Astrocyte (in vitro differentiated cells and primary cell): ENCODE data around the gene SZRD1. TPM values are rescaled to one million over a fixed set of nuclear protein-coding genes. Genes with fewer than 3 reads are reported as not detected.

Experiments
- DNase-seq: peaks from one replicate; pipeline ENCODE4 v3.0.0-alpha.2; 2010; ENCODE audit warnings: low read depth
- FAIRE-seq: peaks from 2 replicates; lab custom pipeline; 2011; peaks lifted over from hg19 to GRCh38; lab: Jason Lieb, UNC
- H2AFZ ChIP-seq: 2 replicates; pipeline ENCODE4 v1.6.0; 2012; ENCODE audit warnings: low read depth, low read length, inconsistent platforms
- H3K27ac ChIP-seq: 2 replicates; pipeline ENCODE4 v1.5.1; 2011; ENCODE audit warnings: low read depth, low read length, inconsistent platforms
- H3K27me3 ChIP-seq: 2 replicates; pipeline ENCODE4 v1.6.0; 2011; ENCODE audit warnings: low read length, inconsistent platforms; ENCODE audit not compliant: insufficient read depth
- H3K36me3 ChIP-seq: 2 replicates; pipeline ENCODE4 v1.5.1; 2011; ENCODE audit warnings: low read length, inconsistent platforms; ENCODE audit not compliant: insufficient read depth
- H3K4me1 ChIP-seq: 2 replicates; pipeline ENCODE4 v1.5.1; 2011; ENCODE audit warnings: low read length, inconsistent platforms; ENCODE audit not compliant: insufficient read depth
- H3K4me2 ChIP-seq: 2 replicates; pipeline ENCODE4 v1.6.0; 2012; ENCODE audit warnings: low read length, inconsistent platforms
- H3K4me3 ChIP-seq: 2 replicates; pipeline ENCODE4 v1.5.1; 2011; ENCODE audit warnings: low read depth, mild to moderate bottlenecking, low read length, inconsistent platforms; ENCODE audit not compliant: insufficient read depth
- H3K79me2 ChIP-seq: 2 replicates; pipeline ENCODE4 v1.6.0; 2012; ENCODE audit warnings: mild to moderate bottlenecking, low read length, inconsistent platforms; ENCODE audit not compliant: insufficient read depth
- H3K9ac ChIP-seq: 2 replicates; pipeline ENCODE4 v1.6.0; 2012; ENCODE audit warnings: mild to moderate bottlenecking, low read length, inconsistent platforms
- H3K9me3 ChIP-seq: 2 replicates; pipeline ENCODE4 v1.5.1; 2012; ENCODE audit warnings: low read depth, mild to moderate bottlenecking, low read length, inconsistent platforms; ENCODE audit not compliant: insufficient read depth
- H4K20me1 ChIP-seq: 2 replicates; pipeline ENCODE4 v1.6.0; 2012; ENCODE audit warnings: low read length, inconsistent platforms; ENCODE audit not compliant: insufficient read depth
- H3K27ac Mint-ChIP-seq: one replicate; pipeline ENCODE4 v1.8.0; 2021; ENCODE audit warnings: mild to moderate bottlenecking, mixed read lengths; ENCODE audit not compliant: unreplicated experiment
- H3K27me3 Mint-ChIP-seq: one replicate; pipeline ENCODE4 v1.8.0; 2021; ENCODE audit warnings: low read depth, mixed read lengths; ENCODE audit not compliant: unreplicated experiment
- H3K36me3 Mint-ChIP-seq: one replicate; pipeline ENCODE4 v1.8.0; 2021; ENCODE audit warnings: low read depth, mixed read lengths; ENCODE audit not compliant: unreplicated experiment
- H3K4me1 Mint-ChIP-seq: one replicate; pipeline ENCODE4 v1.8.0; 2021; ENCODE audit warnings: low read depth, mixed read lengths; ENCODE audit not compliant: unreplicated experiment
- H3K4me3 Mint-ChIP-seq: one replicate; pipeline ENCODE4 v1.8.0; 2021; ENCODE audit warnings: mild to moderate bottlenecking, moderate library complexity, mixed read lengths; ENCODE audit not compliant: unreplicated experiment
- H3K9me3 Mint-ChIP-seq: one replicate; pipeline ENCODE4 v1.8.0; 2021; ENCODE audit warnings: mild to moderate bottlenecking, mixed read lengths; ENCODE audit not compliant: unreplicated experiment
- EZH2 ChIP-seq: IDR thresholded peaks from 2 replicates; pipeline ENCODE4 v1.6.1; 2012; ENCODE audit warnings: mild to moderate bottlenecking, low read length, inconsistent platforms; ENCODE audit not compliant: insufficient read depth
- total RNA-seq: library from RNA; stranded (reverse); gene quantifications from 2 replicates; pipeline ENCODE4 v1.2.1, GENCODE V29; 2021
- TF ChIP-seq, protein P1 (sequence below): IDR thresholded peaks from 2 replicates; pipeline ENCODE4 v1.5.1; 2011; ENCODE audit warnings: low read depth, mild to moderate bottlenecking, inconsistent platforms, low read length, moderate library complexity; ENCODE audit not compliant: insufficient read depth

The SZRD1 gene
- total RNA-seq, 1 donor from 2014 or later: 165 TPM

GRCh38 chr1:16438924-16439323 is 71.9 kb downstream of the SZRD1 start:
- Histone ChIP-seq H3K27ac (no peak overlapping the region), H3K27me3 (no peaks in the 10 kb centered on the region), H3K79me2 (peaks cover 34% of the 10 kb centered on the region), H3K4me2 (no peak overlapping the region), H3K4me1 (no peaks in the 10 kb centered on the region), H2AFZ (no peak overlapping the region), H4K20me1 (peaks cover 19% of the 10 kb centered on the region), H3K9ac (no peak overlapping the region), H3K4me3 (no peak overlapping the region), H3K9me3 (no peaks in the 10 kb centered on the region), H3K36me3 (peaks cover 7% of the 10 kb centered on the region)
- H3K9me3 Mint-ChIP-seq: no peaks in the 10 kb centered on the region
- H3K27me3 Mint-ChIP-seq: peaks cover 2% of the 10 kb centered on the region
- FAIRE-seq: no peak
- no peak for TF ChIP-seq EZH2
- TF ChIP-seq, protein P1, sequence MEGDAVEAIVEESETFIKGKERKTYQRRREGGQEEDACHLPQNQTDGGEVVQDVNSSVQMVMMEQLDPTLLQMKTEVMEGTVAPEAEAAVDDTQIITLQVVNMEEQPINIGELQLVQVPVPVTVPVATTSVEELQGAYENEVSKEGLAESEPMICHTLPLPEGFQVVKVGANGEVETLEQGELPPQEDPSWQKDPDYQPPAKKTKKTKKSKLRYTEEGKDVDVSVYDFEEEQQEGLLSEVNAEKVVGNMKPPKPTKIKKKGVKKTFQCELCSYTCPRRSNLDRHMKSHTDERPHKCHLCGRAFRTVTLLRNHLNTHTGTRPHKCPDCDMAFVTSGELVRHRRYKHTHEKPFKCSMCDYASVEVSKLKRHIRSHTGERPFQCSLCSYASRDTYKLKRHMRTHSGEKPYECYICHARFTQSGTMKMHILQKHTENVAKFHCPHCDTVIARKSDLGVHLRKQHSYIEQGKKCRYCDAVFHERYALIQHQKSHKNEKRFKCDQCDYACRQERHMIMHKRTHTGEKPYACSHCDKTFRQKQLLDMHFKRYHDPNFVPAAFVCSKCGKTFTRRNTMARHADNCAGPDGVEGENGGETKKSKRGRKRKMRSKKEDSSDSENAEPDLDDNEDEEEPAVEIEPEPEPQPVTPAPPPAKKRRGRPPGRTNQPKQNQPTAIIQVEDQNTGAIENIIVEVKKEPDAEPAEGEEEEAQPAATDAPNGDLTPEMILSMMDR: no peak
- peaks cover 4% of the 10 kb centered on the region for H3K36me3 Mint-ChIP-seq
- no peak overlapping the region for H3K27ac Mint-ChIP-seq
- peaks cover 4% of the 10 kb centered on the region for H3K4me1 Mint-ChIP-seq
- no peak overlapping the region for H3K4me3 Mint-ChIP-seq
- no peak for DNase-seq

DNA sequence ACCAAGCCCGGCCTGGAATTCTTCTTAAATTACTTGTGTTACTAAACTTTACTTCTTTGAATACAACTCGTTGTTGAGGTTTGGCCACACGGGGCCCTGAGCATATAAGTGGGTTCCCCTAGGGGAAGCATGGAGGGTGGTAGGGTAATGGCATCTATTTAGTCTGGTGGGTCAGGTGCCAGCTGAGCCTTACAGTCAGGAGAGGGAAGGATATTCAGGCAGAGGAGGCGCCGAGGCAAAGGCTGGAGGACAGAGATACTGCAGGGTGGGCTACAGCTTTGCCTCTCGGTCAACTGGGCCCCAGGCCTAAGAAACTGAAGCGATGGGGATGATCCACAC is 73.1 kb downstream of the SZRD1 start:
- Histone ChIP-seq H3K4me1 (no peaks in the 10 kb centered on the region), H3K9me3 (no peaks in the 10 kb centered on the region), H3K4me3 (peak overlapping the region; percentile 96), H3K27ac (no peak overlapping the region), H3K36me3 (peaks cover 15% of the 10 kb centered on the region), H3K4me2 (peak overlapping the region; percentile 88), H2AFZ (peak overlapping the region; percentile 100), H4K20me1 (peaks cover 25% of the 10 kb centered on the region), H3K27me3 (no peaks in the 10 kb centered on the region), H3K9ac (peak overlapping the region; percentile 96), H3K79me2 (peaks cover 43% of the 10 kb centered on the region)
- FAIRE-seq: no peak
- Mint-ChIP-seq H3K27me3 (peaks cover 2% of the 10 kb centered on the region), H3K4me1 (peaks cover 4% of the 10 kb centered on the region), H3K9me3 (no peaks in the 10 kb centered on the region), H3K27ac (peak overlapping the region; percentile 91), H3K4me3 (peak overlapping the region; percentile 97), H3K36me3 (peaks cover 10% of the 10 kb centered on the region)
- TF ChIP-seq EZH2: no peak
- TF ChIP-seq, protein P1: no peak
- no peak for DNase-seq

DNA sequence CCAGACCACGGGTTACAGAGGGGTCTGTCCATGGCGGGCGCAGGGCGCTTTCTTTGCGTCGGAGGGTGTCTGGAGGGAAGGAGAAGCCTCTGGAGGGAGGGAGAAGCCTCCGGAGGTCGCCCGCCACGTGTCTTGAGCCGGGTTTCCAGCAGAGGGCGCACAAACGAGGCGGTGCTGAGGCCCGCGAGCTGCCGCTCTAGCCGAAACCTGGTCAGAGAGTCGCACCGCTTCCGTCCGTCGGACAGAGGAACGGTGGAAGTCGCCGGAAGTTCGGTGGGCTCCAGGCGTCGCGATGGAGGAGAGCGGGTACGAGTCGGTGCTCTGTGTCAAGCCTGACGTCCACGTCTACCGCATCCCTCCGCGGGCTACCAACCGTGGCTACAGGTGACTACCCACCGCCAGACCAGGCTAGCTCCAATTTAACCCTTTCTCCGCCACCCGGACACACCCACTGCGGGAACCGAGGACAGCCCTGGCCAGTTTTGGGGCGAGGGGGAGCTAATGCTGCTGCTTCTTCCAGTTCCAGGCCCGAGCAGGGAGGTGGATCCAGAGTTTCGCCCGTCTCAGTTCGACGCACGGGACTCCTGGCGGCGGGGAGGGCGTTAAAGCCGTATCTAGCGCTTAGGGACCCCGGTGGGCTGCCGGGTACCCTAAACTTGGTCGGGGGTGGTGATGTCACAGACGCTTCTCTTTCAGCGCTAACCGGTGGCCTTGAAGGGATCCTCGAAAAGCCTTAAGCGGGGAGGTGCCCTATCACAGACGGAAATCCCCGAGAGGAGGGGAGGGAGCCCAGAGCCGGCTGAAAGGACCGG is 73.6 kb downstream of the SZRD1 start, which contains the start of gene NECAP2:
Gene NECAP2 (plus strand): TSS at position 255 of the 812 bp plus-strand sequence. CDS start 38 bp downstream, at position 293.
- peak within 1 kb of the TSS; percentile 91 for H3K27ac Mint-ChIP-seq
- Histone ChIP-seq H3K36me3 (peaks cover 18% of the 10 kb centered on the region), H2AFZ (peak within 1 kb of the TSS; percentile 100), H3K27me3 (no peaks in the 10 kb centered on the region), H3K4me2 (peak within 1 kb of the TSS; percentile 88), H3K4me1 (no peaks in the 10 kb centered on the region), H3K9me3 (no peaks in the 10 kb centered on the region), H3K27ac (peak within 1 kb of the TSS; percentile 83), H3K9ac (peak within 1 kb of the TSS; percentile 96), H4K20me1 (peaks cover 28% of the 10 kb centered on the region), H3K4me3 (peak within 1 kb of the TSS; percentile 96), H3K79me2 (peaks cover 48% of the 10 kb centered on the region)
- peak within 1 kb of the TSS; percentile 97 for H3K4me3 Mint-ChIP-seq
- TF ChIP-seq EZH2: no peak
- TF ChIP-seq, protein P1: peak; percentile 70
- H3K27me3 Mint-ChIP-seq: peaks cover 2% of the 10 kb centered on the region
- H3K4me1 Mint-ChIP-seq: peaks cover 4% of the 10 kb centered on the region
- FAIRE-seq (no peak), DNase-seq (peak; percentile 78)
- H3K36me3 Mint-ChIP-seq: peaks cover 10% of the 10 kb centered on the region
- H3K9me3 Mint-ChIP-seq: no peaks in the 10 kb centered on the region
